Stimulated activated naive CD4-positive, alpha-beta T cell (primary cell): ENCODE data around the gene C1QB.
A peak's percentile ranks its signal among the peaks of the same experiment; 100 is the strongest.

Experiments used
- DNase-seq, 6 experiments: peaks; one replicate each; lab custom pipeline; 2025; lab: John Stamatoyannopoulos, UW

Gene C1QB

GRCh38 chr1:22633697-22634463 is 19.2 kb upstream of the C1QB start:
- no peak for DNase-seq

DNA sequence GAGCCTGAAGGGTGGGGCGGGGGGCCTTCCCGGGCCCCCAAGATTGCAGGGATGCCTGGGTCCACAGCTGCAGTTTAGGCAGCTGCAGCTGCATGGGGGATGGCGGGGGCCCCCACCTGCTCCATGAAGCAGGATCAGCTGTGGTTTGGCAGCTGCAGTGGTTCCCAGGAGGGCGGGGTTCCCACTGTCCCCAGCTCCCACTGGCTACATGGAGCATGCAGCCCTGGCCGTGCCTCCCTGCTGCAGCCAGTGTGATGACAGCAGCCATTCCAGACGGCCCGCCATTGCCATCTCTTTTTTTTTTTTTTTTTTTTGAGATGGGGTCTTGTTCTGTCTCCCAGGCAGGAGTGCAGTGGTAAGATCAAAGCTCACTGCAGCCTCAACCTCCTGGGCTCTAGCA is 17.6 kb upstream of the C1QB start:
- DNase-seq: no peak

DNA sequence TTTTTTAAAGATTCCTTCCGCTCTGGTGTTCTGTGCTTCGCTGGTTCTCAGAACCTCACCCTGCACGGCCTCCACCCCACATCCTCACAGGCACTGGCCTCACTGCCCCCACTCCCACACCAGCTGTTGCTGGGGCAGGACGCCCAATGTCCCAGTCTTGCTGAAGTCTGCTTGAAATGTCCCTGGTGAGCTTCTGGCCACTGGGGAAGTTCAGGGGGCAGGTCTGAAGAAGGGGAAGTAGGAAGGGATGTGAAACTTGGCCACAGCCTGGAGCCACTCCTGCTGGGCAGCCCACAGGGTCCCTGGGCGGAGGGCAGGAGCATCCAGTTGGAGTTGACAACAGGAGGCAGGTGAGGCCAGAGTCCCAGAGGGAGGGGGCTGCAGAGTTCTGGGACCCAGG is 16.7 kb upstream of the C1QB start, which contains the start of gene C1QA:
C1QA (plus strand) TSS at position 276 of the 400 bp plus-strand sequence. CDS start 989 bp downstream, outside the sequence.
- no peak for DNase-seq

DNA sequence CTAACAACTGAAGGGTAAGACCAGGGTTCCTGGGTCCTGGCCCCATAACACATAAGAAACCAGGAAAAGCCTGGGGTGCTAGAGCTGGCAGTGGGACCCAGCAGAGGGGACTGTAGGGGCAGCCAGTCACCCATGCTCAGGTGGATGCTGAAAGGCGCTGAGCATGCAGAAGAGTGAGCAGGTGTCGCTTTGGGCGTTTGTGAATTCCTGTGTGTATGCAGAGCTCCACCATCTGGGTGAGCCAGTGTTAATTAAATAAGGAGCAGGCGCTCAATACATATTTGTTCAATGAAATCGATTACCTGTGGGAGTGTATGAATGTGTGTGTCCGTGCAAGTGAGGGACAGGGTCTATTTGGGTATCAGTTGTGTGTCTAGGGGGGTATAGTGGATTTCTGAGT is 16.1 kb upstream of the C1QB start:
- DNase-seq: no peak

- DNase-seq: no peak
Measured at GRCh38 chr1:22637907-22638445, 15.1 kb upstream of the C1QB start.

GRCh38 chr1:22638476-22639234 is 14.4 kb upstream of the C1QB start:
- DNase-seq: no peak

DNA sequence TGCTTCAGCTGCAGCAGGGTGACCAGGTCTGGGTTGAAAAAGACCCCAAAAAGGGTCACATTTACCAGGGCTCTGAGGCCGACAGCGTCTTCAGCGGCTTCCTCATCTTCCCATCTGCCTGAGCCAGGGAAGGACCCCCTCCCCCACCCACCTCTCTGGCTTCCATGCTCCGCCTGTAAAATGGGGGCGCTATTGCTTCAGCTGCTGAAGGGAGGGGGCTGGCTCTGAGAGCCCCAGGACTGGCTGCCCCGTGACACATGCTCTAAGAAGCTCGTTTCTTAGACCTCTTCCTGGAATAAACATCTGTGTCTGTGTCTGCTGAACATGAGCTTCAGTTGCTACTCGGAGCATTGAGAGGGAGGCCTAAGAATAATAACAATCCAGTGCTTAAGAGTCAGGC is 13.8 kb upstream of the C1QB start:
- DNase-seq: no peak

DNA sequence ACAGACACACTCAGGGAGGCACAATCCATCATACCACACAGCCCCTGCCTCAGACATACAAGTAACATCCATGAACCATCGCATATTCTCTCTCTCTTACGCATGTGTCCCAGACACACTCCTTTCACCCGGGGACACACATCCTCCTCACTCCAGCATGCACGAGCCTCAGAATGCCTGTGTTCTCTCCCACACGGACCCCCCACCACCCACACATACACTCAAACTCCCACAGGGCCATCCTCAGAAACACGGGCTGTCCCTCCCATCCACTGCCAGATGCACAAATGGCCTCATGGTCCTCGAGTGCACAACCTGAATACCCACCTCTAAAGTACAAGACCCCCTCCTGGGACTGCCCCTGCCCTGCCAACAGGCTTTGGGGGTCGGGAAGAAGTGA is 11.8 kb upstream of the C1QB start:
- no peak for DNase-seq

DNA sequence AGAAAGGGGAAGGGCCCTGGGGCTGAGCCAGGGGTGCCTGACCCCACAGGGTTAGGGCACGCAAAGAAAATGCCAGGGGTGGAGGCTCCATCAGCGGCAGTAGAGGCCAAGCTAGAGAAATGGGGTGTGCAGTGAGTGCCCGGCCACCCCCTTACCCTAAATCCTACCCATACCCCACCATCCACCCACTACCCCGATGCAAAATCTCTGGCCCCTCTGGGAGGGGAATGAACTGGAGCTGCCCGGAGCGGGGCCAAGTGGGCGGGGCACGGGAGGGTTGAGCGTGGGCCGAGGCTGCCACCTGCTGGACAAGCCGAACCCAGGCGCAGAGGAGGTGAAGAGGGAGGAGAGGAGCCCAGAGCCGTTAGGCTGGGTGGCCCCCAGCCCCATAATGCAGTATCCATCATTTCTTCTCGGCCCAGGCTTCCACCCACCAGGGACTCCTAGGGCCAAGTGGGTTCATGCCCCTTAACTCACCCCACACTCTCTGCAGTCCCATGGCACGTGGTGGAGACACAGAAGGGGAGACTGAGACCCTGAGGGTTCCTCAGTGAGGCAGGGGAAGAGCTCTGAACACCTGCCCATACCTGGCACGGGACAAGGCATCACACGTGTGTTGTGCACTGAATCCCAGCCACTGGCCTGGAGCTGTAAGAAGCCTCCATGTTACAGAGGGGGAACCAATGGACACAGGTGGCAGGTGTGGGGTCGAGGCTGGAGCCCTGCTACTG is 11.0 kb upstream of the C1QB start:
- DNase-seq: peak; percentile 8 to 63 (median 52)

- no peak for DNase-seq
Measured at GRCh38 chr1:22643381-22643780, 9.7 kb upstream of the C1QB start, which contains the start of gene C1QC. TSS of gene C1QC (plus strand) at chr1:22643633. CDS start at chr1:22644024, 391 bp downstream.

GRCh38 chr1:22643928-22644327 is 9.1 kb upstream of the C1QB start:
- DNase-seq: no peak

GRCh38 chr1:22645931-22646330 is 7.1 kb upstream of the C1QB start:
- no peak for DNase-seq

GRCh38 chr1:22646384-22646783 is 6.7 kb upstream of the C1QB start:
- DNase-seq: no peak

- no peak for DNase-seq
Measured at GRCh38 chr1:22650089-22650693, 2.8 kb upstream of the C1QB start.

- no peak for DNase-seq
Measured at GRCh38 chr1:22651941-22652856, 837 bp upstream of the C1QB start.

DNA sequence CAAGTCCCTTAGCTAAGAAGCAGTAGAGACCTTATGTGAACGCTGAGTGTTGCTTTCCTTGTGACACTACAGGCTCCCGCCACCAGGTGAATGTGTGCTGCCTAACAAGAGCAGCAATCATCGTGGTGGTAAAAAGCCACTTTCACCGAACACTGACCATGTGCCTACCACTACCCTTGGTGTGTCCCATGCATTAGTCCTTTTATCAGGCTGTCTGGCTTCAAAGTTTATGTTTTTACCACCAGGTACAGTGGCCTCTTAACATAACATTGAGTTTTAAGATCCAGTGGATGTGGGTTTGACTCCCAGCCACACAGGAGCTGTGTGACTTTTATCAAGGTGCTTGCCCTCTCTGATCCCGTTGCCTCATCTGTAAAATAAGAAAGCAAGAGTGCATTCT is 1.7 kb downstream of the C1QB start:
- no peak for DNase-seq

DNA sequence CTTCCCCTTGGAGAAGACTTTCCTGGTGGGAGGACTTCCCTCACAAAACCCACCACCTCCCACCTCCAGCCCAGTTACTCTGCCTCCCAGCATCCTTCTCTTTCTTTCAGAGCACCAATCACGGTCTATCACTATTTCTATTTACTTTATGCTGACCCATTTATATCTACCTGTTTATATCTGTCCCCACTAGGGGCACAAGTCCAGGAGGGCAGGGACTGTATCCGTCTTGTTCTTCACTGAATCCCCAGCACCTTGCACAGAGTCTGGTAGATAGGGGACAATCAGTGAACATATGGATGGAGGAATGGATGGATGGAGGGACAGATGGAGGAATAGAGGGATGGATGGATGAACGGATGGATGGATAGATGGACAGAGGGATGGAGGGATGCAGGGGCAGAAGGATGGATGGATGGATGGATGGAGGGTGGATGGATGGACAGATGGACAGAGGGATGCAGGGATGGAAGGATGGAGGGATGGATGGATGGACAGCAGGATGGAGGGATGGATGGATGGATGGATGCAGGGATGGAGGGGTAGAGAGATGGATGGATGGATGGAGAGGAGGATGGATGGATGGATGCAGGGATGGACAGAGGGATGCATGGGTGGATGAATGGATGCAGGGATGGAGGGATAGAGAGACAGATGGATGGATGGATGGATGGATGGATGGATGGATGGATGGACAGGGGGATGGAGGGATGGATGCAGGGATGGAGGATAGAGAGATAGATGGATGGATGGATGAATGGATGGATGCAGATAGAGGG is 5.5 kb downstream of the C1QB start:
- no peak for DNase-seq

DNA sequence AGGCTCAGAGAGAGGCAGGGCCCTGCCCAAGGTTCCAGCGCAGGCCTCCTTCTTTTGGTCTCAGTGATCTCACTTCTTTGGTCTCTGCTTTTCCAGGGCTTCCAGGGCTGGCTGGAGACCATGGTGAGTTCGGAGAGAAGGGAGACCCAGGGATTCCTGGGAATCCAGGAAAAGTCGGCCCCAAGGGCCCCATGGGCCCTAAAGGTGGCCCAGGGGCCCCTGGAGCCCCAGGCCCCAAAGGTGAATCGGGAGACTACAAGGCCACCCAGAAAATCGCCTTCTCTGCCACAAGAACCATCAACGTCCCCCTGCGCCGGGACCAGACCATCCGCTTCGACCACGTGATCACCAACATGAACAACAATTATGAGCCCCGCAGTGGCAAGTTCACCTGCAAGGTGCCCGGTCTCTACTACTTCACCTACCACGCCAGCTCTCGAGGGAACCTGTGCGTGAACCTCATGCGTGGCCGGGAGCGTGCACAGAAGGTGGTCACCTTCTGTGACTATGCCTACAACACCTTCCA is 7.7 kb downstream of the C1QB start:
- no peak for DNase-seq

DNA sequence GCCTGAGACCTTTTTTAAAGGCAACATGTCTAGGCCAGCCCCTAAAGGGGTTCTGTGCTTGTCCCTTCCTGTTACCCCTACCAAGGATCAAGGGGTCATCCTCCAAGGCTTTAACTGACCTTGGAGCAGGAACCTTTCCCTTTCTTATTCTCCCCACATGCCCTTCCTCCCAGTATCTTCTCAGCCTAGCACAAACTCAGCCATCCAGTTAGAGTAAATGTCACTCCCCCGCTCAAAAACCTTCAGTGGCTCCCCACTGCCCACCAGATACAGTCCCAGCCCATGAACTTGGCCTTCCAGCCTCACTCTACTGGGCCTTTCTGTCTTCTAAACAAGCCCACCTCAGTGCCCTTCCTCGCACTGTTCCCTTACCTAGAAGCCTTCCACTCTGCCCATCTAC is 8.8 kb downstream of the C1QB start:
- DNase-seq: no peak

GRCh38 chr1:22662318-22662717 is 9.3 kb downstream of the C1QB start:
- no peak for DNase-seq
